GM12872 (cell line): ENCODE measurements around the gene GPC6.

Experiments
- CTCF ChIP-seq: IDR thresholded peaks from 3 replicates; pipeline ENCODE4 v1.5.1; 2011; ENCODE audit warnings: low read depth, mild to moderate bottlenecking, low read length, moderate library complexity; ENCODE audit not compliant: insufficient read depth

Gene GPC6

GRCh38 chr13:94153586-94153985 is 927.0 kb downstream of the GPC6 start:
- no peak for TF ChIP-seq CTCF

GRCh38 chr13:94154367-94154766 is 927.8 kb downstream of the GPC6 start:
- no peak for TF ChIP-seq CTCF

- no peak for TF ChIP-seq CTCF
These were observed 931.2 kb downstream of the GPC6 start for GRCh38 chr13:94157705-94158218.

- TF ChIP-seq CTCF, result no peak
These were observed 934.3 kb downstream of the GPC6 start for GRCh38 chr13:94160875-94161274.

GRCh38 chr13:94162289-94162688 is 935.7 kb downstream of the GPC6 start:
- TF ChIP-seq CTCF, result no peak

- no peak for TF ChIP-seq CTCF
These were observed 936.9 kb downstream of the GPC6 start for GRCh38 chr13:94163535-94163934.

GRCh38 chr13:94168783-94169453 is 942.3 kb downstream of the GPC6 start:
- no peak for TF ChIP-seq CTCF
